HG03135 (cell line): ENCODE results near the gene LSM12.

Source experiments
- ATAC-seq: cut with Tn5 transposase; IDR thresholded peaks from one replicate; pipeline ENCODE4 v1.9.1; 2021; ENCODE audit warnings: mild to moderate bottlenecking, moderate library complexity; ENCODE audit not compliant: unreplicated experiment

LSM12 gene

GRCh38 chr17:43988301-43988700, 78.2 kb downstream of the LSM12 start:
- no peak for ATAC-seq

GRCh38 chr17:43987131-43988021, 79.1 kb downstream of the LSM12 start:
- no peak for ATAC-seq

GRCh38 chr17:43986225-43986981, 80.1 kb downstream of the LSM12 start:
- ATAC-seq: no peak

GRCh38 chr17:43984521-43984920, 82.0 kb downstream of the LSM12 start:
- ATAC-seq: no peak
